Liver (tissue), 9 donors: ENCODE data around the gene RNF220. TPM values are rescaled to one million over a fixed set of nuclear protein-coding genes. Genes with fewer than 3 reads are reported as not detected.

Experiments
- DNase-seq: peaks from one replicate; pipeline ENCODE4 v3.0.0-alpha.2; 2017; ENCODE audit warnings: low spot score
- H3K27ac ChIP-seq, 2 donors: one replicate each; pipeline ENCODE4 v1.7.0; 2013; ENCODE audit warnings: inconsistent platforms in 2 of 2, low read length in 2 of 2, control low read depth in 1 of 2, low read depth in 1 of 2, mild to moderate bottlenecking in 1 of 2
- H3K27me3 ChIP-seq, 4 donors: one replicate each; pipeline versions ENCODE4 v1.6.1 to v1.7.0; 2013; ENCODE audit warnings: low read length in 3 of 4, inconsistent platforms in 1 of 4, mild to moderate bottlenecking in 1 of 4, moderate library complexity in 1 of 4; ENCODE audit not compliant: control insufficient read depth in 4 of 4, insufficient read depth in 4 of 4
- H3K36me3 ChIP-seq, 4 donors: one replicate each; pipeline versions ENCODE4 v1.6.1 to v1.7.0; 2013; ENCODE audit warnings: low read length in 3 of 4, mild to moderate bottlenecking in 3 of 4, low read depth in 1 of 4, moderate library complexity in 1 of 4; ENCODE audit not compliant: control insufficient read depth in 4 of 4, insufficient read depth in 3 of 4
- H3K4me1 ChIP-seq, 4 donors: one replicate each; pipeline versions ENCODE4 v1.6.1 to v1.7.0; 2013; ENCODE audit warnings: low read length in 3 of 4, mild to moderate bottlenecking in 3 of 4, moderate library complexity in 1 of 4; ENCODE audit not compliant: control insufficient read depth in 4 of 4, insufficient read depth in 4 of 4
- H3K4me3 ChIP-seq, 3 donors: one replicate each; pipeline versions ENCODE4 v1.6.1 to v1.7.0; 2013; ENCODE audit warnings: low read length in 3 of 3, control low read depth in 1 of 3, low read depth in 1 of 3, mild to moderate bottlenecking in 1 of 3
- H3K9ac ChIP-seq, 2 donors: one replicate each; pipeline ENCODE4 v1.7.0; 2013; ENCODE audit warnings: low read length in 2 of 2, mild to moderate bottlenecking in 2 of 2, moderate library complexity in 2 of 2, control low read depth in 1 of 2, low read depth in 1 of 2
- H3K9me3 ChIP-seq, 4 donors: one replicate each; pipeline versions ENCODE4 v1.6.1 to v1.7.0; 2013; ENCODE audit warnings: low read length in 3 of 4; ENCODE audit not compliant: control insufficient read depth in 4 of 4
- EGR1 ChIP-seq, 2 donors: IDR thresholded peaks; 2 replicates each; pipeline ENCODE4 v1.6.1; 2016 to 2018; ENCODE audit warnings: antibody characterized with exemption in 2 of 2, low read depth in 2 of 2
- FOXA1 ChIP-seq: IDR thresholded peaks from 2 replicates; pipeline ENCODE4 v1.6.1; 2016; ENCODE audit warnings: antibody characterized with exemption
- FOXA2 ChIP-seq: IDR thresholded peaks from 2 replicates; pipeline ENCODE4 v1.6.1; 2016; ENCODE audit warnings: antibody characterized with exemption
- GABPA ChIP-seq, 2 donors: IDR thresholded peaks in 1 of 2; conservative IDR thresholded peaks in 1 of 2; 2 replicates each; pipeline ENCODE4 v1.6.1; 2016; ENCODE audit warnings: antibody characterized with exemption in 2 of 2, mild to moderate bottlenecking in 1 of 2, moderate library complexity in 1 of 2
- HNF4A ChIP-seq, 2 donors: conservative IDR thresholded peaks; 2 replicates each; pipeline ENCODE4 v1.6.1; 2016; ENCODE audit warnings: antibody characterized with exemption in 2 of 2, mild to moderate bottlenecking in 2 of 2
- HNF4G ChIP-seq: IDR thresholded peaks from 2 replicates; pipeline ENCODE4 v1.6.1; 2016; ENCODE audit warnings: antibody characterized with exemption
- JUND ChIP-seq, 2 donors: IDR thresholded peaks; 2 replicates each; pipeline ENCODE4 v1.6.1; 2016; ENCODE audit warnings: antibody characterized with exemption in 2 of 2
- NR2F2 ChIP-seq: IDR thresholded peaks from 2 replicates; pipeline ENCODE4 v1.6.1; 2016; ENCODE audit warnings: antibody characterized with exemption
- RAD21 ChIP-seq, 2 donors: IDR thresholded peaks; 2 replicates each; pipeline ENCODE4 v1.6.1; 2016; ENCODE audit warnings: antibody characterized with exemption in 2 of 2, mild to moderate bottlenecking in 2 of 2
- RXRA ChIP-seq, 2 donors: IDR thresholded peaks; 2 replicates each; pipeline ENCODE4 v1.6.1; 2017 to 2018; ENCODE audit warnings: antibody characterized with exemption in 2 of 2, mild to moderate bottlenecking in 1 of 2
- SP1 ChIP-seq: IDR thresholded peaks from 2 replicates; pipeline ENCODE4 v1.6.1; 2018; ENCODE audit warnings: antibody characterized with exemption, mild to moderate bottlenecking
- TAF1 ChIP-seq: conservative IDR thresholded peaks from 2 replicates; pipeline ENCODE4 v1.6.1; 2016; ENCODE audit warnings: antibody characterized with exemption, mild to moderate bottlenecking
- YY1 ChIP-seq: IDR thresholded peaks from 2 replicates; pipeline ENCODE4 v1.6.1; 2016; ENCODE audit warnings: antibody characterized with exemption, mild to moderate bottlenecking
- WGBS: extraction: QIAGEN DNeasy Blood & Tissue Kit; methylation state at CpG from one replicate; pipeline ENCODE4 v1.1.7; 2013; 5-methylcytosine and 5-hydroxymethylcytosine counted together
- polyA plus RNA-seq, 2 donors: library from polyadenylated mRNA; stranded (reverse) in 1 of 2; unstranded in 1 of 2; fragments of 200-250 nt in 1 of 2; fragments of >200 nt in 1 of 2; fragmentation: Nextera tagmentation in 1 of 2; extraction: Ambion mirVana in 1 of 2; gene quantifications; one replicate each; pipeline versions ENCODE4 v1.2.1 to v1.2.3, GENCODE V29; 2013 to 2015
- total RNA-seq, 2 donors: library from RNA; depleted of rRNA; stranded (reverse); fragments of >200 nt; gene quantifications; one replicate each; pipeline ENCODE4 v1.2.3, GENCODE V29; 2014
- TF ChIP-seq, protein P1 (sequence below): IDR thresholded peaks from 2 replicates; pipeline ENCODE4 v1.6.1; 2016; ENCODE audit warnings: antibody characterized with exemption
- TF ChIP-seq, protein P2 (sequence below): IDR thresholded peaks from 2 replicates; pipeline ENCODE4 v1.6.1; 2016; ENCODE audit warnings: antibody characterized with exemption, mild to moderate bottlenecking
- TF ChIP-seq, protein P3 (sequence below): IDR thresholded peaks from 2 replicates; pipeline ENCODE4 v1.6.1; 2016; ENCODE audit warnings: antibody characterized with exemption
- TF ChIP-seq, protein P4 (sequence below): fragments of 150-350 bp; IDR thresholded peaks from 2 replicates; pipeline ENCODE4 v1.5.1; 2017; ENCODE audit warnings: improper control_type of control experiment, low read depth, low read length; ENCODE audit not compliant: missing input control
- TF ChIP-seq, protein P5 (sequence below): IDR thresholded peaks from 2 replicates; pipeline ENCODE4 v1.6.1; 2016; ENCODE audit warnings: antibody characterized with exemption
- donor health status: healthy.
- donor health status: healthy.
- donor health status: healthy.
- donor health status: healthy.
- donor health status: healthy.

RNF220 gene
- total and polyA plus RNA-seq, 4 donors: 18.2 to 35.8 (median 26.1) TPM

DNA sequence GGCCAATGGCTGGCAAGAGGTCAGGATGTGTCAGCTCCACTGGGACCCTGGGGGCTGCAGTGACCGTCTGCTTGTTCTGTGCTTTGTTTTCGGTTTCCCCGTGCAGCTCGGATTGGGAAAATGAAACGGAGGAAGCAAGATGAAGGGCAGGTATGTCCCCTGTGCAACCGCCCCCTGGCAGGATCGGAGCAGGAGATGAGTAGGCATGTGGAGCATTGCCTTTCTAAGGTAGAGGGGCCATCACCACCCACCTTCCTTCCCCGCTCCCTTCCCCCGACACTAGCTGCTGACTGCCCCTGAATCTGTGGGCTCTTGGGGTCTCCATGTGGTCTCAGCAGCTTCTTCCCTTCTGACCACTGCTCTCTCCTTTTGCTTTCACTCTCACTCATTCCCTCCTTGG is 230.4 kb downstream of the RNF220 start:
- no peak overlapping the region for H3K27ac ChIP-seq
- peaks cover 20 to 48% (median 32%) of the 10 kb centered on the region in 4 donors for H3K36me3 ChIP-seq
- peaks cover 3 to 20% (median 13%) of the 10 kb centered on the region in 4 donors for H3K4me1 ChIP-seq
- 96% methylated on average over 9 of the region's 9 CpGs for WGBS
- no peak overlapping the region for H3K9ac ChIP-seq
- TF ChIP-seq HNF4A (conservative IDR thresholded peaks at IDR 0.05) (no peak), RAD21 (IDR thresholded peaks at IDR 0.05) (no peak), FOXA2 (no peak), SP1 (no peak), RXRA (IDR thresholded peaks at IDR 0.05) (no peak), GABPA (IDR thresholded peaks at IDR 0.05 in 1 of 2, conservative IDR thresholded peaks at IDR 0.05 in 1 of 2) (no peak), EGR1 (IDR thresholded peaks at IDR 0.05; ENCODE audit: low read depth in 2 of 2) (no peak), NR2F2 (no peak)
- TF ChIP-seq, protein P1, sequence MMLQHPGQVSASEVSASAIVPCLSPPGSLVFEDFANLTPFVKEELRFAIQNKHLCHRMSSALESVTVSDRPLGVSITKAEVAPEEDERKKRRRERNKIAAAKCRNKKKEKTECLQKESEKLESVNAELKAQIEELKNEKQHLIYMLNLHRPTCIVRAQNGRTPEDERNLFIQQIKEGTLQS: no peak
- TF ChIP-seq, protein P2, sequence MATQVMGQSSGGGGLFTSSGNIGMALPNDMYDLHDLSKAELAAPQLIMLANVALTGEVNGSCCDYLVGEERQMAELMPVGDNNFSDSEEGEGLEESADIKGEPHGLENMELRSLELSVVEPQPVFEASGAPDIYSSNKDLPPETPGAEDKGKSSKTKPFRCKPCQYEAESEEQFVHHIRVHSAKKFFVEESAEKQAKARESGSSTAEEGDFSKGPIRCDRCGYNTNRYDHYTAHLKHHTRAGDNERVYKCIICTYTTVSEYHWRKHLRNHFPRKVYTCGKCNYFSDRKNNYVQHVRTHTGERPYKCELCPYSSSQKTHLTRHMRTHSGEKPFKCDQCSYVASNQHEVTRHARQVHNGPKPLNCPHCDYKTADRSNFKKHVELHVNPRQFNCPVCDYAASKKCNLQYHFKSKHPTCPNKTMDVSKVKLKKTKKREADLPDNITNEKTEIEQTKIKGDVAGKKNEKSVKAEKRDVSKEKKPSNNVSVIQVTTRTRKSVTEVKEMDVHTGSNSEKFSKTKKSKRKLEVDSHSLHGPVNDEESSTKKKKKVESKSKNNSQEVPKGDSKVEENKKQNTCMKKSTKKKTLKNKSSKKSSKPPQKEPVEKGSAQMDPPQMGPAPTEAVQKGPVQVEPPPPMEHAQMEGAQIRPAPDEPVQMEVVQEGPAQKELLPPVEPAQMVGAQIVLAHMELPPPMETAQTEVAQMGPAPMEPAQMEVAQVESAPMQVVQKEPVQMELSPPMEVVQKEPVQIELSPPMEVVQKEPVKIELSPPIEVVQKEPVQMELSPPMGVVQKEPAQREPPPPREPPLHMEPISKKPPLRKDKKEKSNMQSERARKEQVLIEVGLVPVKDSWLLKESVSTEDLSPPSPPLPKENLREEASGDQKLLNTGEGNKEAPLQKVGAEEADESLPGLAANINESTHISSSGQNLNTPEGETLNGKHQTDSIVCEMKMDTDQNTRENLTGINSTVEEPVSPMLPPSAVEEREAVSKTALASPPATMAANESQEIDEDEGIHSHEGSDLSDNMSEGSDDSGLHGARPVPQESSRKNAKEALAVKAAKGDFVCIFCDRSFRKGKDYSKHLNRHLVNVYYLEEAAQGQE: no peak
- no peaks in the 10 kb centered on the region for H3K27me3 ChIP-seq
- no peak overlapping the region for H3K4me3 ChIP-seq
- no peaks in the 10 kb centered on the region for H3K9me3 ChIP-seq
- no peak for DNase-seq

DNA sequence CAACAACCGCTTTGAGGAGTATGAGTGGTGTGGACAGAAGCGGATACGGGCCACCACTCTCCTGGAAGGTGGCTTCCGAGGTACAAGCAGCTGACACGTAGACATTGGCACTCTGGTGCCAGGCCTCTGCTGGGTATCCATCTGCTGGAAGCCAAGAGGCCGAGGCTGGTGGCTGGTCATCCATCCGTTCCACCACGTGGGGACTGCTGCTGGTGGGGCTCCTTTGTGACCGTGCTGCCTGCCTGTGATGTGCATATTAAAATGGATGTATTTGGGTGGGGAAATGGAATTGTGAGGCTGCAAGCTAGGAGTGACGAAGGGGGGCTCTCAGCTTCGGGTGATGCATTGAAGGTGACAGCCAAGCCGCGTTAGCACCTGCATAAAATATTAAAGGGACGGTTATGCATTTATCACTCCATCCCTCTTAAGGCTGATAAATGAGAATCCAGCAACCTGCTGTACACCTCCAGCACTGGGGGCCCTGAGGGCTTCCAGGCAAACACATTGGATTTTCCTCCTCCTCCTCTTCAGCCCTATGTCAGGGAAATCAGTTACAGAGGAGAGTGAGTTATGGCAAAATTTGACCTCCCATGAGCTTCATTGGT is 231.1 kb downstream of the RNF220 start:
- Histone ChIP-seq H3K36me3 (peaks cover 22 to 53% (median 34%) of the 10 kb centered on the region in 4 donors), H3K9me3 (no peaks in the 10 kb centered on the region), H3K27ac (no peak overlapping the region), H3K4me3 (no peak overlapping the region), H3K27me3 (no peaks in the 10 kb centered on the region), H3K9ac (no peak overlapping the region), H3K4me1 (peaks cover 3 to 19% (median 12%) of the 10 kb centered on the region in 4 donors)
- TF ChIP-seq, protein P3, sequence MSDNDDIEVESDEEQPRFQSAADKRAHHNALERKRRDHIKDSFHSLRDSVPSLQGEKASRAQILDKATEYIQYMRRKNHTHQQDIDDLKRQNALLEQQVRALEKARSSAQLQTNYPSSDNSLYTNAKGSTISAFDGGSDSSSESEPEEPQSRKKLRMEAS: no peak
- TF ChIP-seq, protein P1: no peak
- TF ChIP-seq, protein P4, sequence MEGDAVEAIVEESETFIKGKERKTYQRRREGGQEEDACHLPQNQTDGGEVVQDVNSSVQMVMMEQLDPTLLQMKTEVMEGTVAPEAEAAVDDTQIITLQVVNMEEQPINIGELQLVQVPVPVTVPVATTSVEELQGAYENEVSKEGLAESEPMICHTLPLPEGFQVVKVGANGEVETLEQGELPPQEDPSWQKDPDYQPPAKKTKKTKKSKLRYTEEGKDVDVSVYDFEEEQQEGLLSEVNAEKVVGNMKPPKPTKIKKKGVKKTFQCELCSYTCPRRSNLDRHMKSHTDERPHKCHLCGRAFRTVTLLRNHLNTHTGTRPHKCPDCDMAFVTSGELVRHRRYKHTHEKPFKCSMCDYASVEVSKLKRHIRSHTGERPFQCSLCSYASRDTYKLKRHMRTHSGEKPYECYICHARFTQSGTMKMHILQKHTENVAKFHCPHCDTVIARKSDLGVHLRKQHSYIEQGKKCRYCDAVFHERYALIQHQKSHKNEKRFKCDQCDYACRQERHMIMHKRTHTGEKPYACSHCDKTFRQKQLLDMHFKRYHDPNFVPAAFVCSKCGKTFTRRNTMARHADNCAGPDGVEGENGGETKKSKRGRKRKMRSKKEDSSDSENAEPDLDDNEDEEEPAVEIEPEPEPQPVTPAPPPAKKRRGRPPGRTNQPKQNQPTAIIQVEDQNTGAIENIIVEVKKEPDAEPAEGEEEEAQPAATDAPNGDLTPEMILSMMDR: no peak
- no peak for TF ChIP-seq TAF1
- no peak for TF ChIP-seq RAD21 (IDR thresholded peaks at IDR 0.05)
- TF ChIP-seq JUND (IDR thresholded peaks at IDR 0.05): no peak
- TF ChIP-seq HNF4G: no peak
- TF ChIP-seq, protein P2: no peak
- TF ChIP-seq FOXA2: no peak
- TF ChIP-seq FOXA1: no peak
- no peak for TF ChIP-seq HNF4A (conservative IDR thresholded peaks at IDR 0.05)
- TF ChIP-seq GABPA (IDR thresholded peaks at IDR 0.05 in 1 of 2, conservative IDR thresholded peaks at IDR 0.05 in 1 of 2): no peak
- TF ChIP-seq RXRA (IDR thresholded peaks at IDR 0.05): no peak
- TF ChIP-seq, protein P5, sequence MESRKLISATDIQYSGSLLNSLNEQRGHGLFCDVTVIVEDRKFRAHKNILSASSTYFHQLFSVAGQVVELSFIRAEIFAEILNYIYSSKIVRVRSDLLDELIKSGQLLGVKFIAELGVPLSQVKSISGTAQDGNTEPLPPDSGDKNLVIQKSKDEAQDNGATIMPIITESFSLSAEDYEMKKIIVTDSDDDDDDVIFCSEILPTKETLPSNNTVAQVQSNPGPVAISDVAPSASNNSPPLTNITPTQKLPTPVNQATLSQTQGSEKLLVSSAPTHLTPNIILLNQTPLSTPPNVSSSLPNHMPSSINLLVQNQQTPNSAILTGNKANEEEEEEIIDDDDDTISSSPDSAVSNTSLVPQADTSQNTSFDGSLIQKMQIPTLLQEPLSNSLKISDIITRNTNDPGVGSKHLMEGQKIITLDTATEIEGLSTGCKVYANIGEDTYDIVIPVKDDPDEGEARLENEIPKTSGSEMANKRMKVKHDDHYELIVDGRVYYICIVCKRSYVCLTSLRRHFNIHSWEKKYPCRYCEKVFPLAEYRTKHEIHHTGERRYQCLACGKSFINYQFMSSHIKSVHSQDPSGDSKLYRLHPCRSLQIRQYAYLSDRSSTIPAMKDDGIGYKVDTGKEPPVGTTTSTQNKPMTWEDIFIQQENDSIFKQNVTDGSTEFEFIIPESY: no peak
- TF ChIP-seq SP1: no peak
- TF ChIP-seq EGR1 (IDR thresholded peaks at IDR 0.05; ENCODE audit: low read depth in 2 of 2): no peak
- no peak for TF ChIP-seq NR2F2
- TF ChIP-seq YY1: no peak
- 95% methylated on average over 14 of the region's 14 CpGs for WGBS
- no peak for DNase-seq
